MG63 (cell line): ENCODE results near the gene FGF10. TPM values are rescaled to one million over a fixed set of nuclear protein-coding genes. Genes with fewer than 3 reads are reported as not detected.

ENCODE experiments used
- DNase-seq: peaks from one replicate; pipeline ENCODE4 v3.0.0-alpha.2; 2020
- H3K27me3 ChIP-seq: fragments of 250-450 bp; sonication (Bioruptor Pico); 2 replicates; pipeline ENCODE4 v1.5.1; 2020; ENCODE audit warnings: mild to moderate bottlenecking, moderate library complexity
- H3K36me3 ChIP-seq: fragments of 250-450 bp; sonication (Bioruptor Pico); 2 replicates; pipeline ENCODE4 v1.5.1; 2020; ENCODE audit warnings: mild to moderate bottlenecking, moderate library complexity
- H3K4me3 ChIP-seq: fragments of 250-450 bp; sonication (Bioruptor Pico); 2 replicates; pipeline ENCODE4 v1.5.1; 2020; ENCODE audit warnings: mild to moderate bottlenecking, moderate library complexity
- H3K9me3 ChIP-seq: fragments of 250-450 bp; sonication (Bioruptor Pico); 2 replicates; pipeline ENCODE4 v1.5.1; 2020; ENCODE audit warnings: mild to moderate bottlenecking, moderate library complexity
- total RNA-seq: library from RNA; depleted of rRNA; stranded (reverse); fragments of >200 nt; shearing (Covaris generic); gene quantifications from 2 replicates; pipeline ENCODE4 v1.2.3, GENCODE V29; 2014; ENCODE audit warnings: low replicate concordance; rRNA removed

FGF10 gene
- total RNA-seq = not detected in 2 replicates

DNA sequence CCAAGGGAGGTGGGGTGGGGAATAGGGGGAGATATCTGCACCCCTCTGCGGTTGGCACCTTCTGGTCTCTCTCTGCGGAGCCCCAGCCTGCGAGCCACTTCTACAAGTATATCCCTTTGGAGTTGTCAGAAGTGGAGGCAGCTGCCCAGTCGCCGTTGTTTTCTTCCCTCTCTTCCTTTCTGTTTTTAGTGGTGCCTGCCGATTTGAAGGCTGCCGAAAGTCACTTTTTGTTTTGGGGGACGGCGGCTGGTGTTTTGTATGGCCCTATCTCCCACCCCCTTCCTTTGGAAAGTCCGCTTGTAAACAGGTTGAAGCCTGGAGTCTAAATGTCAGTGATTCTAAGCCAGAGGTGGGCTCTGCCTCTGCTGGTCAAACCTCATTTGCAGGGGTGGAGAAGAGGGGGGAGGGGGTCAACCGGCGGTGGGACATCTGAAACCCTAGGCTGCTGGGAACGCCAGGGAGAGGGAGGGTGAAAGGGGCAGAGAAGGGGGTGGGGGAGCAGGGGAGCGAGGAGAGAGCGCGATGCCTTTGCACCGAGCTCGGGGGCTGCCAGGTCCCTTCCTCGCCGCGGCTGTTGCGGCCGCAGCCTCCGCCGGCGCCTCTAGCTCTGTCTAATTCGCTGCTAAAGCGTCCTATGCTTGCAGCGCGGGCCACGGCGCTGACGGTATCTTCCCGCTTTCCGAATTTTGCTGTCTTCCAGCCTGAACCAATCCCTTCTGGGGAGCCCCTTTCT is at the start of gene FGF10:
TSS of gene FGF10 (minus strand) at position 331 of the 733 bp plus-strand sequence. CDS start 738 bp downstream, outside the sequence.
- Histone ChIP-seq H3K36me3 (no peaks in the 10 kb centered on the region), H3K9me3 (no peaks in the 10 kb centered on the region), H3K4me3 (peak within 1 kb of the TSS; percentile 58), H3K27me3 (peaks cover 17% of the 10 kb centered on the region)
- peak; percentile 63 for DNase-seq

DNA sequence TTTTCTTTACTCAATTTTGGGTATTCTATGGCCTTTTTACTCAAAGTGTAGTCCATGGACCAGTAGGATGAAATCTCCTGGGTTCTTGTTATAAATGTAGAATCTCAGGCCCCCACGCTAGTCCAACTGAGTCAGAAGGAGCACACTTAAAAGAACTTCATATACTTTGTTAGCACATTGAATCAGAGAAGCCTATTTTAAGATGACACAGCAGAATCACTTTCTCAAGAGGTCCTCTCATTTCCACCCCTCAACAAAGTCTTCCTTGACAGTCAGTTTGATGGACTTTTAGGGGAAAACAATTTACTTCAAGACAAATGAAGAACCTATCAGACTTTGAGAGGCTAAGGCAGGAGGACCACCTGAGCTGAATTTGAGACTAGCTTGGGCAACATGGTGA is 37.7 kb upstream of the FGF10 start:
- Histone ChIP-seq H3K36me3 (no peaks in the 10 kb centered on the region), H3K27me3 (no peaks in the 10 kb centered on the region), H3K4me3 (no peak overlapping the region), H3K9me3 (no peaks in the 10 kb centered on the region)
- DNase-seq = no peak

DNA sequence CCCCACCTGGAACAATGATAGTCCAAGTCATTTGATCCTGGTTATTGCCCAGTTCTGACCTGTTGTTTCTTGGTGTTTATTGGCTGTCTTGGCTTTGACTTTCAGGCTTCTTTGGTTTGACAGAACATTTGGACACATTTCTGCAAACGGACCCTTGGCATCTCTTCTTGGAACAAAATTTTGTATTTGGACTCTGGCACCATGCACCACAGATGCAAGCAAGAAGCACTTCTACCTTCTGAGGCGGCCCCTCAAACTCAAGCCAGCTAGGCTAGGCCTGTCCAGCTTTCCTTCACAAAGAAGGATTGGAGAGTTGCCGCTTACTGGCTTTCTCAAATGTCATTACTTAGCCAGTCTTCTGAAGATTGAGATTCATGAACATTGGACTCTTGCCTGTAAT is 23.1 kb upstream of the FGF10 start:
- H3K36me3 ChIP-seq = no peaks in the 10 kb centered on the region
- H3K9me3 ChIP-seq = no peaks in the 10 kb centered on the region
- no peak for DNase-seq
- H3K4me3 ChIP-seq = no peak overlapping the region
- H3K27me3 ChIP-seq = no peaks in the 10 kb centered on the region

DNA sequence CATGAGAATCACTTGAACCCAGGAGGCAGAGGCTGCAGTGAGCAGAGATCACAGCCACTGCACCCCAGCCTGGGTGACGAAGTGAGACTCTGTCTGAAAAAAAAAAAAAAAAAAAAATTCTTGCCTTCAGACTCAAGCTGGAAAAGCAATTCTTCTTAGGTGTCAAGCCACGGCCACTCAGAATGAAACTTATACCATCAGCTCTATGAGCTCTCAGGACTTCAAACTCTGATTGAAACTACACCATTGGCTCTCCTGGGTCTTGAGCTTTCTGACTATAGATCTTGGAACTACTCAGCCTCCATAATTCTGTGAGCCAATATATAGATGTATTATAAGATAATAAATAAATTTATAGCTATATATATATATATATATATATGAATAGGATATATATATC is 12.9 kb upstream of the FGF10 start:
- no peak for DNase-seq
- Histone ChIP-seq H3K9me3 (no peaks in the 10 kb centered on the region), H3K4me3 (no peak overlapping the region), H3K27me3 (no peaks in the 10 kb centered on the region), H3K36me3 (no peaks in the 10 kb centered on the region)

DNA sequence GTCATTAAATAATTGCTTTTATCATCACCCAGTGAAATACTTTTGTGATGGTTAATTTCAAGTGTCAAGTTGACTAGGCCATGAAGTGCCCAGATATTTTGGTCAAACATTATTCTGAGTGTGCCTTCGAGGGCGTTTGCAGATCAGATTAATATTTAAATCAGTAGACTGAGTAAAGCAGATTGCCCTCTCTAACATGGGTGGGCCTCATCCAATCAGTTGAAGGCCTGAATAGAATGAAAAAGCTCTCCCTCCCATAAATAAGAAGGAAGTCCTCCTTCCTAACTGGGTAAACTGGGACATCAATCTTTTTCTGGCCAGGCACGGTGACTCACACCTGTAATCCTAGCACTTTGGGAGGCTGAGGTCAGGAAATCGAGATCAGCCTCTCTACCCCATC is 12.4 kb upstream of the FGF10 start:
- no peak for DNase-seq
- H3K27me3 ChIP-seq = no peaks in the 10 kb centered on the region
- H3K36me3 ChIP-seq = no peaks in the 10 kb centered on the region
- no peaks in the 10 kb centered on the region for H3K9me3 ChIP-seq
- no peak overlapping the region for H3K4me3 ChIP-seq

DNA sequence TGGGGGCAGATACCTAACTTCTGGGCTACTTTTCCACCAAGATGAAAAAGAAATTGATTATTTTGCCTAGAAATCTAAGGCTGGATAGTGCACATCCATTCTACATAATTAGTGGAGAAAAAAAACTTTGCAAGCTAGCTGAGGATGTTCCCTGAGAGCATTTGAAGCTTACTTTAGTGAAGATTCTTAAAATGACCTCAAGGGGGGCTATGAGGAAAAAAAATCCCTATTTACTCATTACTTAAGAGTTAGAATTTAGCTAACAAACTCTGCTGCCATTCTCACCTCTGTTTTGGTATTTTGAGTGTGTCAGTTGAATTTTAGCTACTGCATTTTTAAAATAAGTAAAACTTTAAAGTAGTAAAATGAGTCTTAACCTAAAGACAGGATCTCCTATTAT is 9.2 kb upstream of the FGF10 start:
- no peaks in the 10 kb centered on the region for H3K36me3 ChIP-seq

DNA sequence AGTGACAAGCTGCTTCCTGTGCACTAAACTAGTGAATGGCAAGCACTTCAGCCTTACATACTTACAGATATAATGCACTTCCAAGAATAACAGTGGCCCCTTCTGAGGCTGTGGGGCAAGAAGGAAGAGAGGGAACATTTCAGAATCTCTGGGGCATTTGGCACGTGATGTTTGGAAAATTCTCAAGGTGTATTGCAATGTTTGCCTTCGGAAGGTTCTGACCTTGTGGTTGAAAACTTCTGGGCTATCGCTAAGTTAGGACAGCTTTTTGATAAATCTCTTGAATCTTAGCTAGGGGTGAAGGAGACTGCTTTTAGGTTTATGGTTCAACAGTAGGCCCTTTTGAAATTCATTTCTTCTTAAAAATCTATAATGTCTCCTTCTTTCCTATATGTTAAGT is 7.1 kb upstream of the FGF10 start:
- Histone ChIP-seq H3K9me3 (no peaks in the 10 kb centered on the region), H3K4me3 (no peak overlapping the region), H3K27me3 (no peaks in the 10 kb centered on the region), H3K36me3 (no peaks in the 10 kb centered on the region)
- DNase-seq = no peak

More for the DNA sequence above, 9.2 kb upstream of the FGF10 start:
- DNase-seq = no peak
- no peak overlapping the region for H3K4me3 ChIP-seq
- no peaks in the 10 kb centered on the region for H3K27me3 ChIP-seq
- no peaks in the 10 kb centered on the region for H3K9me3 ChIP-seq

DNA sequence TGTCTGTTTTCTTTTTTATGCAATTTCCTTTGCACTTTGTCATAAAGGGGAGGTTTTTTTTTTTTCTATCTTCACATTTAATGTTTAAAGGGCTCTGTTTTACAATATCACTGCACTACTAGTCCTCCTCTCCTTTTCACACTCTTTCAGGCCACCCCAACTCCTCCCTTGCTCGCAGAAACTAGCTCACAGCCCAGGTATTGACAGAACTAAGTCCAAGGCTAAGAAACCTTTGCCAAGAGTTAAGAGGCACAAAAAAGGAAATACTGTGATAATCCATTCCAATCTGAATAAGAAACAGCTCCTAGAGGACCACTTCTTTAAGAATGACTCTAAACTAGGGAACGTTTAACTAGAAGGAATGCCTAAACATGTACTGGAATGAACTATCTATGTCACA is 1.1 kb upstream of the FGF10 start:
- no peaks in the 10 kb centered on the region for H3K36me3 ChIP-seq
- DNase-seq = no peak
- H3K9me3 ChIP-seq = no peaks in the 10 kb centered on the region
- no peak overlapping the region for H3K4me3 ChIP-seq
- H3K27me3 ChIP-seq = peaks cover 17% of the 10 kb centered on the region

DNA sequence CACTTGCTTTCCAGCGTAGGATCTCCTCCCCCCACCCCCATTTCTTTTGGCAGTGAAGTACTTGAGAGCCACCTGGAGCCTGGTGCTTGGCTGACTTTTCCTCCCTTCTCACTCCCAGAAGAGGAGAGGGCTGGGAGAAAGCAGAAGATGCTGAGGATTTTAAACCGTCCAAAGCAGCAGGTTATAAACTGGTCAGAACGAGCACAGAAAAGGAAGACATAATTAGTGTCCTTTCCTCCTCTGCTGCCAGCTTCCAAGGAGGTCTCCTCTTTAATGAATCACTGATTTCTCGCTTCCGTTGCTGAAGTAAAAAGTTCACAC is 563 bp upstream of the FGF10 start:
- Histone ChIP-seq H3K9me3 (no peaks in the 10 kb centered on the region), H3K27me3 (peaks cover 17% of the 10 kb centered on the region), H3K4me3 (peak overlapping the region; percentile 58), H3K36me3 (no peaks in the 10 kb centered on the region)
- no peak for DNase-seq

DNA sequence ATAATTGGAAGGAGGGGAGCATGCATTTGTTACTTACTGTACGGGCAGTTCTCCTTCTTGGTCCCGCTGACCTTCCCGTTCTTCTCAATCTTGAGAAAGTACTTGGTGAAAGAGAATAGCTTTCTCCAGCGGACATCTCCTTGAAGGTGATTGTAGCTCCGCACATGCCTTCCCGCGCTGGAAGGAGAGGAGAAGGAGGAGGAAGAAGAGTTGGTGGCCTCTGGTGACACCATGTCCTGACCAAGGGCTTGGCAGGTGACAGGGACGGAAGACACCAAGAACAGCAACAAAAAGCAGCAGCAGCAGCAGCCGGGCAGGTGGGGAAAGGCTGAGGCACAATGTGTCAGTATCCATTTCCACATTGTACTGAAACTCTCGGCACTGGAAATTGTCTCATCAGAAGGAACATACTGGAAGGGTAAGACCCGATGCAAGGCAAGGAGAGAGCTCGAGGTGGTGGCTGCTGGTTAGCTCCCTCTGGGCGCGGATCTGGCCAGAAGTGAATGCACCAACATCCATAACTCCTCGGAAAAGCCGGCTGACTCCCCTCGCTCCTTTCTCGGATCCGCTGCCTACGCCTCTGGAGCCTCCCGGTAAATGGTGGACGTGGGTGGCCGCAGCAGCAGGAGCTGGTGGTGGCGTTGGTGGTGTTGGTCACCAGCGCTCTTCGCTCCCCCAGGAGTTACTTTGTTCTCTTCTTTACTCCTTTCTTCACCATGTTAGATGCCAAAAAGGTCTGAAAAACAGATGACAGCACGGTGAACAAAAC is 715 bp downstream of the FGF10 start:
- H3K36me3 ChIP-seq = no peaks in the 10 kb centered on the region
- DNase-seq = peak; percentile 54
- no peaks in the 10 kb centered on the region for H3K9me3 ChIP-seq
- peaks cover 17% of the 10 kb centered on the region for H3K27me3 ChIP-seq
- peak overlapping the region; percentile 58 for H3K4me3 ChIP-seq

DNA sequence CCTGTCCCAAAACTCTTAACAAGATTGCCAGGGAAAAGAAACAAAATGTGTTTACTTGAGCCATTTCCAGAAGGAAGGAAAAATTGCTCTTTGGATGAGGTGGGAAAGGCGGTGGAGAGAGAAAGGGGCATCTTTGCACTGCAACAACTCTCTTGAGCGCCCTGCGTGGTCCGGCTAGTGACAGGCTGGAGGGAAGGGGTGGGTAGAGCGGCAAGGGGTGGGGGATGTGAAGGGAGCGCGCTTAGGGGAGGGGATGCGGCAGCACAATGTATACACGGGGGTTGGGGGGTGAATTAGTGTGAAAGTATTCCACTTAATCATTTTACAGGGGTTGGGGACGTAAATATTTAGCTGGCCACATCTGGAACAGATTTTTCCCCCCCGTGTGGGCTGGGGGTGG is 1.3 kb downstream of the FGF10 start:
- Histone ChIP-seq H3K4me3 (peak overlapping the region; percentile 58), H3K9me3 (no peaks in the 10 kb centered on the region), H3K36me3 (no peaks in the 10 kb centered on the region), H3K27me3 (peaks cover 17% of the 10 kb centered on the region)
- peak; percentile 9 for DNase-seq

DNA sequence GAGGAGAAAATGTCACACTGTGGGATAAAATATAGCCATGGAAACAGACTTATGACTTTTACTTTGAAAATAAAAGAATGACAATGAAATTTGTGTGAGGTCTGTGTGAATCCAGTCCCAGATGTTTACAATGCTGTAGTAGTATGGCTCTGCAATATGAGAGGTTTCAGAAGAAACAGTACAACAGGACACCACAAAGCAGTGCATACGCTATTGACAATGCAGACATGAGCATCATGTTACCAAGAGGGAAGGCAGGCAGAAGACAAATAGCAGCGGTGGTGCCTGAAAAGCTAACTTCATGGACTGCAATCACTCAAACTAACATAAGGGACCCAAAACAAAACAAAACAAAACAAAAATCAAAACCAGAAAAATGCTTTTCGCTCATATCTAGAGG is 1.8 kb downstream of the FGF10 start:
- H3K36me3 ChIP-seq = no peaks in the 10 kb centered on the region
- H3K27me3 ChIP-seq = peaks cover 17% of the 10 kb centered on the region
- DNase-seq = no peak
- H3K4me3 ChIP-seq = no peak overlapping the region
- H3K9me3 ChIP-seq = no peaks in the 10 kb centered on the region

DNA sequence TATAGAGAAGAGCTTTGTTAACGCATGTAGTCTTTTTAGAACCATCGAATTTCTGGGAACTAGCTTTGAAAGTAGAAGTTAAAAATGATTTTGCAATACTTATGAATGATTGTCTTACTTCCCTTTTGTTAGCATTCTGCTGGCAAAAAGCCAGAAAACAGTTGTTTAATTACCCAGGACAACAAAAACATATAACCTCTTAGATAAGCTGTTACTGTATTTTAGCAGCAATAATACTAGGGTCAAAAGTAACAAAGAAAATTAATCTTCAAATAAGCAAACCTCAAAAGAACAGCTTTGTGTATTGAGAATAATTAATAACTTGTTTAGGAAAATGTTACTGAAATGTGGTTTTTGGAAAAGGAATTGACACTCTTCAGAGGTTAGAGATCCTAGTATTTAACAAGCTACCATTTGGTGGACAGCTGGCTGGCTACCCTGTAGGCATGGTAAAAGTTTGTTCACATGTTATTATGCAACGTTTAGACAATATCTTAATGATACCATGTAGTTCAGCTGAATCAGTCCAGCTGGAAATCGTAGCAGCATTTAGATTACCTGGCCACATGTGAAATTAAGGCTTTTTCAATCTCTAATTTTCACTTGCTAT is 3.8 kb downstream of the FGF10 start:
- no peaks in the 10 kb centered on the region for H3K36me3 ChIP-seq
- H3K27me3 ChIP-seq = peaks cover 14% of the 10 kb centered on the region
- no peak overlapping the region for H3K4me3 ChIP-seq
- no peak for DNase-seq
- no peaks in the 10 kb centered on the region for H3K9me3 ChIP-seq

DNA sequence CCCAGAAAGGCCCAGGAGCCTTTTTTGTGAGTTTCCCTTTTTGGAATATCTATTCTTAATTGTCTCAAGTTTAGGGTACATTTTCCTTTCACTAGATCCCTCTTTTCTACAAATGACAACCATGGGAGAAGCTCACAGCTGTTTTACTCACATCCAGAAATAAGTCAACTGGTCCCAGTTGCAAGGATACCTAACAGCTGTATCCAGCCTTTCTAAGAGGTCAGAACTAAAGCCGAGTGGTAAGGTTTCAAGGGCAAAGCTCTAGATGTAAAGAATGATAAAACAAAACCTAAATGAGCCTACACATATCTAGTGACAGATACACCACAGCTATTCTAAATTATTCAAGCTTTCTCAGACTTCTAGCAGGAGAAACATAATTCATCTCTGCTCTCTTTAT is 4.4 kb downstream of the FGF10 start:
- no peak for DNase-seq
- H3K9me3 ChIP-seq = no peaks in the 10 kb centered on the region
- no peak overlapping the region for H3K4me3 ChIP-seq
- H3K27me3 ChIP-seq = peaks cover 14% of the 10 kb centered on the region
- no peaks in the 10 kb centered on the region for H3K36me3 ChIP-seq

DNA sequence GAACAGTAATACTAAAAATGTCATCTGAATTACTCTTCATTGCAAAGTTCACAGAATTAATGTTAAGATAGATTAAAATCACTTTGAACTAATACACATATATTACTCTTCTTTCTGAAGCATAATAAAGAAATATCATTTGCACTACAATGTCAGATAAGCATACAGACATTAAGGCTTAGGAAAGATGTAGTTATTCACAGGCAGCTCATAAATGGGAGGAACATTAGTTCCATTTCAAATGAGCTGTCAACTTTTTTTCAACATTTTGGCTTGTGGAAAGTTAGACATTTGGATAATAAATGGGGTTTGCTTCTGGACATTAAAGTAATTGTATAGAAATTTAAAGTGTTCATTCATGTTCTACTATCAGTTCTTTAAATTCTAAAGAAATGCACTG is 6.3 kb downstream of the FGF10 start:
- Histone ChIP-seq H3K36me3 (no peaks in the 10 kb centered on the region), H3K9me3 (no peaks in the 10 kb centered on the region), H3K4me3 (no peak overlapping the region), H3K27me3 (peaks cover 8% of the 10 kb centered on the region)
- DNase-seq = no peak

DNA sequence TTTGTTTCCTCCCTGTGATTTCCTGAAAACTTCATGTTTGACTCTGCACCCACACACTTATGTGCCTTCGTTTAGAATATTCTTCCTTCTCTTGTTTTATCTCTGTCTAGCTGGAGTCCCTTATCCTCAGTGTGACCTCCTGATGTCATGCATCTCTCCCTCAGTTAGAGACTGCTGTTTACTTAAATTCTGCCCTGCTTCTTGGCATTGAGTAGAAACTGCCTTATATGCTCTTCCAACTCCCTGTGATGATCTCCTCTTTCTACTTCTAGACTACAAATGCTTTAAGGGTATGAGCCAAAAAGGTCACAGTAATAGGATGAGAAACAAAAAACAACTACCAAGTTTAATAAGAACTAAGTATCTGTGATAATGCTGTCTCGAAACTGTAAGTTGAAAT is 12.2 kb downstream of the FGF10 start:
- no peak for DNase-seq
- no peaks in the 10 kb centered on the region for H3K27me3 ChIP-seq
- no peak overlapping the region for H3K4me3 ChIP-seq
- H3K9me3 ChIP-seq = no peaks in the 10 kb centered on the region
- no peaks in the 10 kb centered on the region for H3K36me3 ChIP-seq

DNA sequence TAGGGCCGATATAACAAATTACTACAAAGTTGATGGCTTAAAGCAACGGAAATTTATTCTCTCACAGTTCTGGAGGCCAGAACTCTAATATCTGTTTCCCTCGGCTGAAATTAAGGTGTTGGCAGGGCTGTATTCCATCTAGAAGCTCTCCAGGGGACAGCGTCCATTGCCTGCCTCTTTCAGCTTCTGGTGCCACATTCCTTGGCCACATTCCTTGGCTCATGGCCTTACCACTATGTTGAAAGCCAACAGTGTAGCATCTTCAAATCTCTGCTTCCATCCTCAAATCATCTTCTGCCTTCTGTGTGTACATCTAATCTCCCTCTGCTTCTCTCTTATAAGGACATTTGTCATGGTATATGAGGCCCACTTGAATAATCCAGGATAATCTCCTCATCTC is 17.2 kb downstream of the FGF10 start:
- Histone ChIP-seq H3K36me3 (no peaks in the 10 kb centered on the region), H3K27me3 (no peaks in the 10 kb centered on the region), H3K4me3 (no peak overlapping the region), H3K9me3 (no peaks in the 10 kb centered on the region)
- no peak for DNase-seq

DNA sequence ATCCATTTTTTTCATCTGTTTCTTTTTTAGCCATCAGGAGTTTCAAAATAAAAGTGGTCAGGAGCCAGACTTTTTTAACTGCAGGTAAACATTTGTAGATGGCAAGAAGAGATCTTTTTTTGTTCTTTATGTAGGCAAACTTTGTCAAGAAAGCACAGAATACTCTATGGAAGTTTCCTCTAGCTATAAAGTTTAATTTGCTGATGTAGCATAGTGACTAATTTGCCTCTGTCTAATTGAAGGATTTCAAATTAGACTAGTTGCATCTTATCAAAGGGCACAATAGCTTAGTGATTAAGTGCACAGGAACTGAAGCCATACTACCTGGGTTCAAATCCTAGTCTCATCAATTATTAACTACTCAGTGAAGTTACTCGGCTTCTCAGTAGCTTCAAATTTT is 22.0 kb downstream of the FGF10 start:
- H3K4me3 ChIP-seq = no peak overlapping the region
- no peaks in the 10 kb centered on the region for H3K9me3 ChIP-seq
- no peak for DNase-seq
- no peaks in the 10 kb centered on the region for H3K36me3 ChIP-seq
- no peaks in the 10 kb centered on the region for H3K27me3 ChIP-seq
